ENCODE data around the gene EIF5A.

Gene EIF5A

GRCh38 chr17:7279448-7279847 lies 28.0 kb upstream of the EIF5A start:
- Histone ChIP-seq H3K27me3 (ENCODE audit: insufficient read depth, low read depth, severe bottlenecking) (no peaks in the 10 kb centered on the region), H3K4me3 (ENCODE audit: low read depth, low read length) (no peak overlapping the region), H3K9me3 (ENCODE audit: severe bottlenecking) (no peaks in the 10 kb centered on the region), H3K27ac (no peak overlapping the region), H3K36me3 (no peaks in the 10 kb centered on the region)
- no peak for DNase-seq
- TF ChIP-seq CTCF (IDR thresholded peaks at IDR 0.05; ENCODE audit: low read depth, low read length), result no peak

- peak; percentile 95 for TF ChIP-seq CTCF (IDR thresholded peaks at IDR 0.05; ENCODE audit: low read depth, low read length)
- Histone ChIP-seq H3K4me3 (ENCODE audit: low read depth, low read length) (peak overlapping the region; percentile 57), H3K27ac (peak overlapping the region; percentile 49), H3K9me3 (ENCODE audit: severe bottlenecking) (no peaks in the 10 kb centered on the region), H3K27me3 (ENCODE audit: insufficient read depth, low read depth, severe bottlenecking) (no peaks in the 10 kb centered on the region), H3K36me3 (no peaks in the 10 kb centered on the region)
- peak; percentile 85 for DNase-seq
Observed at GRCh38 chr17:7280519-7281073, 26.8 kb upstream of the EIF5A start.

- H3K27me3 ChIP-seq (ENCODE audit: insufficient read depth, low read depth, severe bottlenecking), result no peaks in the 10 kb centered on the region
- no peaks in the 10 kb centered on the region for H3K36me3 ChIP-seq
- peak within 1 kb of the TSS; percentile 57 for H3K4me3 ChIP-seq (ENCODE audit: low read depth, low read length)
- no peak for TF ChIP-seq CTCF (IDR thresholded peaks at IDR 0.05; ENCODE audit: low read depth, low read length)
- H3K27ac ChIP-seq, result peak within 1 kb of the TSS; percentile 49
- peak; percentile 97 for DNase-seq
- H3K9me3 ChIP-seq (ENCODE audit: severe bottlenecking), result no peaks in the 10 kb centered on the region
Observed at GRCh38 chr17:7281074-7281952, 26.1 kb upstream of the EIF5A start, which contains the start of gene SLC2A4. SLC2A4 (plus strand) TSS chr17:7281718; CDS start chr17:7281935, 217 bp downstream.

GRCh38 chr17:7281953-7282751 lies 25.3 kb upstream of the EIF5A start:
- DNase-seq, result peak; percentile 32
- no peak for TF ChIP-seq CTCF (IDR thresholded peaks at IDR 0.05; ENCODE audit: low read depth, low read length)
- Histone ChIP-seq H3K4me3 (ENCODE audit: low read depth, low read length) (peak overlapping the region; percentile 57), H3K36me3 (no peaks in the 10 kb centered on the region), H3K27me3 (ENCODE audit: insufficient read depth, low read depth, severe bottlenecking) (no peaks in the 10 kb centered on the region), H3K27ac (no peak overlapping the region), H3K9me3 (ENCODE audit: severe bottlenecking) (no peaks in the 10 kb centered on the region)

GRCh38 chr17:7282752-7283321 lies 24.6 kb upstream of the EIF5A start:
- no peak overlapping the region for H3K27ac ChIP-seq
- no peak for DNase-seq
- TF ChIP-seq CTCF (IDR thresholded peaks at IDR 0.05; ENCODE audit: low read depth, low read length), result no peak
- no peaks in the 10 kb centered on the region for H3K36me3 ChIP-seq
- peak overlapping the region; percentile 57 for H3K4me3 ChIP-seq (ENCODE audit: low read depth, low read length)
- no peaks in the 10 kb centered on the region for H3K27me3 ChIP-seq (ENCODE audit: insufficient read depth, low read depth, severe bottlenecking)
- H3K9me3 ChIP-seq (ENCODE audit: severe bottlenecking), result no peaks in the 10 kb centered on the region

Data from WERI-Rb-1 (cell line).